ENCODE measurements around the gene RGS16.

The RGS16 gene

DNA sequence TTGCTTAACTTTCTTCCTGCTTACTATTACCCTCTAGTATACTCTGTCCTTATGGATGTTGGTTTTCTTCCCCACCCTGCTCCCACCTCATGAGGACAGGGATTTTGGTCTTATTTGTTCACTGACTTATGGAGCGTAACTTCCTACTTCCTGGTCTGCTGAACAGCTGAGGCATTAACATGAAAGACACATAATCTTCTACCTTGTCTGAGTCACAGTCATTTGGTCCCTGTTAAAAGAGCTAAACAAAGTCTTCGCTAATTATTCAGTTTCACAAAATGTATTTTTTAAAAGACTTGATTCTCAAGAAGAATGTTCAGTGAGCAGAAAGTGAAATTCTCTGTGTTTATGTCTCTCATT is 33.6 kb downstream of the RGS16 start:
- DNase-seq: no peak

DNA sequence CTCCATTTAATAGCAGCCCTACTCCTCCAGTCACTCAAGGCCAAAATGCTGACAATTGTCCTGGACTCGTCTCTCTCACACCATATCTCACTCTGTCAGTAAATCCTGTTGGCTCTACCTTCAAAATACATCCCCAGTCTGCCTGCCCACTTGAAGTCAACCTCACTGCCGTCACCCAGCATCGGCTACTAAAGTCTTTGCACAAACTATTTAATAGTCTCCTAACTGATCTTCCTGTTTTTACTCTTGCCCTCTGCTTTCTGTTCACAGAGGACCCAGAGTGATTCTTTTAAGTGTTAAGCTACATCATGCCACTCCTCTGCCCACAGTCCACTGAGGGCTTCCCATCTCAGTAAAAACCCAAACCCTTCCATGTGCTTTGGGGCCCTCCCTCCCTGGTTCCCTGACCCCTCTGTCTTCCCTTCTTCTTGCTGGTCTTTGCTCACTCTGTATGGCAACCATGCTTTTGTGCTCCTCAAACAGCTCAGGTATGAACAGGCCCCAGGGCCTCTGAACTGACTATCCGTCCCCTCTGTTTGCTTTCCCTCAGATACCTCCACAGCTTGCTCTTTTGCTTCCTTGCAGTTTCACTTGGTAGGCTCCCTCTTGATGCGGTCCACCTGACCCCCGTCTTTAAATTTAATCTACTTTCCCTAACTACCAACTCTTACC is 34.1 kb downstream of the RGS16 start:
- DNase-seq: no peak

DNA sequence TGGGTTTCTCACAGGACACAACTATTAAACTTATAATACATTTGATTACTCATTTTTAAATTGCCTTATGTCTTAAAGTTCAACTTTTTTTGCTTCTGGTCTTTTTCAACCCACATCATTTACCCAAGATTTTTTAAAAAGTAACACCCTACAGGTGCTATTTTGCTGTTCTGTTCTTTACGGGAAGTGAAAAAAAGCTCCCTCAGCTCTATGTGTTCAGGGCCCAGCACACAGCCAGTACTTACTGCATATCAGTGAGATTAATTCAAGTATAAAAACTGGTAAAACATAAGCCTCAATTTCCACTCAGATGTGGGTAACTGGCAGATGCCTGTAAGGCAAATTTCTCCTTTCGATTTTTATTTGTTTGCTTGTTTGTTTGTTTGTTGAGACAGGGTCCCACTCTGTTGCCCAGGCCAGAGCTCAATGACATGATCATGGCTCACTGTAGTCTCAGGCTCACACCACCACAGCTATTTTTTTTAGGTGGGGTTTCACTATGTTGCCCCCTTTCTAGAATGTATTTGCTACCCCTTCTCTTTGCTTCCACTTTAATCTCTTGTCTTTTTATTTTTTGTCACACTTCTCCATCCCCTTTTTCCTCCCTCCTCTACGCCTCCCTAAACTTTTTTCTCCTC is 35.4 kb downstream of the RGS16 start:
- DNase-seq: no peak

DNA sequence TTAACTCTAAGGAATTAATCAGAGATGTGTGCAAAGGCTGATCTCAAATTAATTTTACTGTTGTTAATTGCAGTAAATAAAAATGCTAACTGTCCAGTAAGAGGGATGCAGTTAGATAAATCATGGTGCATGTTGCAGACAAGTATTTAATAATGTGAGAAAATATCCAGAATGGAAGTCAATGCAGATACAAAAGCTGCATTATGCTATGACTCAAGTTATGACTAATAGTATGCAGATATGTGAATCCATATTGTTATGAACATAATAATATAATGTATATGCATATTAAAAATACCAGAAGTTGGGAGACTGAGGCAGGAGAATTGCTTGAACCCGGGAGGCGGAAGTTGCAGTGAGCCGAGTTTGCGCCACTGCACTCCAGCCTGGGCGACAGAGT is 36.6 kb downstream of the RGS16 start:
- DNase-seq: no peak

DNA sequence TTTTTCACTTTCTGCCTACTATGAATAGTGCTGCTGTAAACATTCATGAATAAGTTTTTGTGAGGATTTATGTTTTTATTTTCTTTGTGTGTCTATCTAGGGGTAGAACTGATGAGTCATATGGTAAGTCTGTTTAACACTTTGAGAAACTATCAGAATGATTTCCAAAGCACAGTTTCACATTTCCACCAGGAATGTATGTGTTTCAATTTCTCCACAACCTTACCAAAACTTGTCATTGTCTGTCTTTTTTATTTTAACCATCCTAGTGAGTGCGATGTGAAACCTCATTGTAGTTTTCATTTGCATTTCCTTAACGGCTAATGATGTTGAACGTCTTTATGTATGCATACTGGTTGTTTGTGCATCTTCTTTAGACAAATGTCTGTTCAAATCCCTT is 38.7 kb downstream of the RGS16 start:
- DNase-seq: no peak

DNA sequence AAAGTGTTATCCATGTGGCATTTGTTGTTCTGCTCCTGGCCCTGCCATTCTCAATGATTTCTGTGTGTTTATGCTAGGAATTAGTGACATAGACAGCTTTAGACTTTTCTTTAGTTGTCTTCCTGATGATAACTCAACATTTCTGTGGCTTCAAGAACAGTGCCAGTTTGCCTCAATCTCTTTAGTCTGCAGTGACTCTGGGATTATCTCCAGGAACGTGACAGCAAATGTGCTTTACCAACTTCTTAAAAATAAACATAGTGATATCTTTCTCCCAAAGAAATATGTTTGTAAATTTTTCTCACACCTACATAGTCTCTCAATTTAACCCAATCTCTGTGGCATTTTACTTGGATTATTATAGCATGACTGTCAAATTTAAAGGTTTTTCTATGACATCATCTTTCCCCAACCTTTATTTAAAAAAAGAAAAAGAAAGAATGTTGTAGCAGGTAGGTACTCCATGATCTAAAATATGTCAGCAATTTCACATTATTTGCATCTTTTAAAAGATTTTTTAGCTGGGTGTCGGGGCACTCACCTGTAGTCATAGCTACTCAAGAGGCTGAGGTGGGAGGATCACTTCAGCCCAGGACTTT is 39.7 kb downstream of the RGS16 start:
- no peak for DNase-seq

DNA sequence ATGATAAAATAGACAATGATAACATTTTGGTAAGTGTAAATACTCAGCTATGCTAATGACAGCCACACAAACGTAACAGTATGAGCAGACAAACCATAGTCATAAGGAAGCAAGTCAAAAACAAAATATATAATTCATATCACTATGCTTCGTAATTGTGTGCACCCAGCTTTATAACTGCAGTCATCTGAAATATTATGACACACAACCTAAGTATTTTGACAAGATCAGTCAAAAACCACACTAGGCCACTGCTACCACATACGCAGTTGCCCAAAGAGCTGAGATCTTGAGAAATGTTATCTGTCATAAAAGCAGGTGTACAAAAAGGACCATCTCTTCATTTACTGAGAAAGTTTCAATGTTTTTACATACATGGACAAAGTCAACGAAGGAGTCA is 41.1 kb downstream of the RGS16 start:
- DNase-seq: no peak

DNA sequence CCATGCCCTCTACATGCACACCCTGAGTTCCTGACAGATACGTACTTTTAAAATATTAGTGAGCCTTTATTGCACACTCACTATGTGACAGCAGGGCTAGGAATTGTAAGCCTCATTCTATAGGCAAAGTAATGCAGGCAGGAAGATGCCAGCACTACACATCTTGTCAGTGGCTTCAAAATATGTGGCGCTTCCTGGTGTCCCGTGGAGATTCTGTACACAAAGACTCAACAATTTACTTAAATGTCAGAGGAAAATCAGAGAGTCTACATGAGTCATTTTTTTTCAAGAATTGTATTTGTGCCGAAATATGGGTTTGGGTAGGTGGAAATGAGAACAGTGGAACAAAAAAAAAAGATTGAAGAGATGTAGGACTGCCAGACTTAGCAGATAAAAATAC is 42.7 kb downstream of the RGS16 start:
- DNase-seq: no peak

DNA sequence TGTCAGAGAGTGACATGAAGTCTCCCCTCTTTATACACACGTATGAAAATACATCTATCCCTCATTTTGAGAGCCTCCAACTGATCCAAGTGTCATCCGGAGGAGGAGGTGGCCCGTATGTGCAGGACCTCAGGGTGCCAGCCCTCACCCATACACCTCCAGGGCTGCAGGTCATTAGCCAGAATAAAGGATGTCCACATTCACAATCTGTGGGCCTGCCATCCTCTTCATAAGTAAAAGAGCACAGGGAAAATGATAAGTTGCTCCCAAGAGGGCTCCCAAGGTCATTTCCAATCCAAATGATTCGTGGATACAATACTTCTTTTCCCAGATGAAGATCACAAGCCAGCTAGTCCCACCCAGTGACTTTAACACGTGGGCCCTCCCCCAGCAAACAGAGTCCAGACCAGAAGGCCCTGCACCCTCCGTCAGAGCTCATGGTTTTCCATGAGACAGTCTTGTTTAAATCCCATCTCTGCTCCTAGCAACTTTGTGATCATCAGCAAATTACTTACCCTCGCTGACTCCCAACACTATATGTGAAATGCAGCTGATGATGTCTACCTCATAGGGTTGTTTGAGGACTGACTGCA is 43.7 kb downstream of the RGS16 start:
- DNase-seq: no peak

DNA sequence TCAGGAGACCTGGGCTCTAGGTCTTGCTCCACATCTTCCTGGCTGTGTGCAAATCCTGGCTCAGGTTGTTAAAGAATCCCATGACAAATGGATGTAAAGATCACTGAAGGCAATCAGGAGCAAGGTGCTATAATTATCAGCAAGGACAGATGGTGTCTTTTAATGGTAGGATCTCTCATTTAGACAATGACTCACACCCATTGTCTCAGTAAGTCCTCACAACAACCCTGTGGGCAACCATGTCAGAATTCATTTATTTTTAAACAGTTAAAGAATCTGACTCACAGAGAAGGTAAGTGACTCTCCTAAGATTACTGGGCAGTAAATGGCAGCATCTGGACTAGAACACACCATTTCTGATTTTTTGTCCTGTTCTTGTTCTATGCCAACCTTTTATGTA is 47.9 kb downstream of the RGS16 start:
- DNase-seq: no peak

DNA sequence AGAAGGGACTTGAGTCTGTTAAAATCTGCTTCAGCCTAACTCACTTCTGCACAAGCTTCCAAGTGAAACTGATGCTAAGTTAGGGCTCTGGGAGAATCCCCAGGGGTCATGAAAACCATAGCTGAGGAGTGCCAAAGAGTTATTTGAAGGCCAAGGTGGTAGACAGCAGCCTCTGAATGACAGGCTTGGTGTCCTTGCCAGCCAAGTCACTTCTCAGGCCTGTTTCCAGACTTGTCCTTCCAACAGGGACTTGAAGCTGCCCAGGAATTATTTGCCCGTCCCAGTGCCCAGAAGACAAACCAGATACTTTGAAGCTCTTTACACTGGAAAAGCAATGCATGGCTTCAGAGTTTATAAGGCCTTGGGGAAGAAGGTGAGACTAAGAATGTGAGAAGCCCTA is 48.7 kb downstream of the RGS16 start:
- no peak for DNase-seq

DNA sequence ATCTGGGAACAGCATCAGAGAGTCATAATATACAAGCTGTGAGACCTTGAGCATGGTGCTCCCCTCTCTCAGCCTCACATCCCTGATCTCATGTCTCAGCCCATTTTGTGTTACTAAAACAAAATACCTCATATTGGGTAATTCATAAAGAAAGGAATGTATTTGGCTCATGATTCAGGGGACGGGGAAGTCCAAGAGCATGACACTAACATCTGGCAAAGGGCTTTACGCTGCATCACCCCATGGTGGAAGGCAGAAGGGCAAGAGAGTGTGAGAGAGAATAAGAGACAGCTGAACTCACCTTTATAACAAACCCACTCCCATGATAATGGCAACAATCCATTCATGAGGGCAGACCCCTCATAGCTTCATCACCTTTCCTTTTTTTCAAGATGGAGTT is 51.7 kb downstream of the RGS16 start:
- DNase-seq: no peak

DNA sequence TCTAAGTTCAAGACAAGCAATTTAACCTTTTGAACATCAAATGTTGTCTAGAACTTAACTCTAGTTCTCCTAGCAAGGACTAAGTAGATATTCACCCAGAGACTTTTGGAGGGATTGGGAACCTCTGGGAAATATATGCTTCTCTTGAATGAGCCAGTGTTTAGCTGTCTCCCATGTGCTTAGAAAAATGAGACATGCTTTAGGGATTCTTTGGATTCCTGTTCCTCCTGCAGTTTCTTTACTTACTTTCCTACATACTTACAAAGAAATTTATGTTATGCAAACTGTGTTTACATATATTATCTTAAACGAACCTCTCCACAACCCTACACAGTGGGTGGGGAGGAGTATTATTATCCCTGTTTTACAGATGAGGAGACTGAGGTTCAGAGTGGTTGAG is 54.4 kb downstream of the RGS16 start:
- no peak for DNase-seq

DNA sequence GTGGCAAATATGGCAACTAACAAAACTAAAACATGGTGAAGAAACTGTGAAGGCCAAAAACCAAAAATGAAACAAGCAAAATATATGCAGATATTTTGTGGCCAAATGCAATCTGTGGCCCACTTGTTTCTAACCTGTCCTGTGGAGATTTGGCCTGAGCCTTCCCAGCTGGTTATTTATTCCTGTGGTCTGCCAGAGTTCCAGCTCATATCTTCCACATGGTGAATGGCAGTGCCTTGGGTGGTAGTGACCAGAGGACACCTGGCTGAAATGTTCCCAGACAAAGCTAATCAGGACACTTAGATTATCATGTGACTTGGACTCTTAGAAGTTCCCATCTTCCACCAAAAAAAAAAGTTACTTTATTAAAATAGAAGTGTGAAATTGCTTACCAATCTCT is 54.8 kb downstream of the RGS16 start:
- DNase-seq: no peak
